Stimulated activated naive CD4-positive, alpha-beta T cell (primary cell): ENCODE measurements around the gene ANKUB1.
A peak's percentile ranks its signal among the peaks of the same experiment; 100 is the strongest.

ENCODE experiments used
- DNase-seq, 6 experiments: peaks; one replicate each; lab custom pipeline; 2025; lab: John Stamatoyannopoulos, UW

ANKUB1 gene

DNA sequence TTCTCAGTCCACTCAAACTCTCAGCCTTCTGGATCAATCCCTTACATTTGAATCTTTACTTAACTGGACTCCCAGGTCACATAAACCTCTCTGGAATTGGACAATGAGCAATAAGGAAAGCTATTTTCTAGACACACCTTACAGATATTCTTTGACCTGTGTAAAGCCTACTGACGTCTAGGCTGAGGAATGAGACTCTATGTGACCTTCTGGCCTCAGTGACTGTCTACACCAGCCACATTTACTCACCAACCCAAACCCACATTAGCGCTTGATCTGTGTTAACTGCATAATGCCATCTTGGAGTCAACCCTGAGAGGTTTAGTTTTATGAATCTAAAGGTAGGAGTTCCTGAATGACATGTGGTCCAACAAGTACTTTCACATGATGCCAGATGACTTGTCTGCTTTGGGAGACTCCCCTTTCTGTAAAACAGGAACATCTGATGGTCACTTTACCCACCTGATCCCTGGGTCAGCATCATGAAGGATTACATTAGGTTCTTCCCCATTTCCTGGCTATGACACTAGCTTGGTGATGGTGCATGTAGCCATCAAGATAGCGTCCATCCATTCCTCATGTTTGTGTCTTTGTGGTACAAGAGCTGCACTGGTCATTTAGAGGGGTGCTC, 28.7 kb downstream of the ANKUB1 start:
- no peak for DNase-seq

DNA sequence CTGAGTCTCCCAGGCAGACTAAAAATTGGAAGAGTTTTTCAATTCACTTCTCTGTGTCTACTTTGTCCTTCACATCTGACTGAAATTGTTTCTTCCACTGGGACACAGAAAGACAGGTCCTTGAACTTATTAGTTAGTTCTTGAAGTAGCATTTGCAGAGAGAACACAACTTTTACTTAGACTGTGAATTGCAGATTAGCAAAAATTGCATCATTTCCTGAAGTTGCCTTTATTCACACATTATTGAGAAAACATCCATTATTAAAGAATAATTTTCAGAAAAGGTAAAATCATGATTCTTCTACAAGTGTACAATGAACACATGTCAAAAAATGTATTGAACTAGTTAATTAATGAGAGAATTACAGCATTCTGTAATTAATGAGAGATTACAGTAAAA, 38.6 kb downstream of the ANKUB1 start:
- no peak for DNase-seq

GRCh38 chr3:149752788-149753136, 39.6 kb downstream of the ANKUB1 start:
- DNase-seq, result no peak

- peak; percentile 36 to 78 (median 52) for DNase-seq
Observed at GRCh38 chr3:149752051-149752787, 40.1 kb downstream of the ANKUB1 start, which contains the start of gene COMMD2. Gene COMMD2 (minus strand): TSS chr3:149752489. CDS start chr3:149752444, 45 bp downstream.

- no peak for DNase-seq
Observed at GRCh38 chr3:149751551-149751950, 40.8 kb downstream of the ANKUB1 start.

DNA sequence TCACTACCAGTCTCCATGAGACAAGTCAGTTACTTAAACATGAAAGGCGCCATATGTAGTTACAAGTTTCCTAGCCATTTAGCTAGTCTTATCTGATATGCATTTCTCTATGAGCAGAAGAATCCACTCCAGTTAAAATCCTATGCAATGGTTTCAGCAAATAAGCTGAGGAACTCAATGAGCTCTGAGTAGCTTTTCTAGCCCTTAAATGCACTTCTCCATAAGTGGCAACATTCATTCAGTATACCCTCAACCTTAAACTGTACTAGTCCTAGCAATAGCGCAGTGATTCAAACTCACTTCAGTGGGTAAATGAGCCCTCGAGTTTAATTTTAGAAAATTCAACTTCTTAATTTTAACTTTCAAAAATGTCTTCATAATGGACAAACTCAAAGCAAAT, 47.7 kb downstream of the ANKUB1 start:
- DNase-seq, result no peak

GRCh38 chr3:149744151-149744550, 48.2 kb downstream of the ANKUB1 start:
- DNase-seq, result no peak

GRCh38 chr3:149739396-149739795, 53.0 kb downstream of the ANKUB1 start:
- DNase-seq, result no peak

GRCh38 chr3:149738876-149739275, 53.5 kb downstream of the ANKUB1 start:
- DNase-seq, result no peak

DNA sequence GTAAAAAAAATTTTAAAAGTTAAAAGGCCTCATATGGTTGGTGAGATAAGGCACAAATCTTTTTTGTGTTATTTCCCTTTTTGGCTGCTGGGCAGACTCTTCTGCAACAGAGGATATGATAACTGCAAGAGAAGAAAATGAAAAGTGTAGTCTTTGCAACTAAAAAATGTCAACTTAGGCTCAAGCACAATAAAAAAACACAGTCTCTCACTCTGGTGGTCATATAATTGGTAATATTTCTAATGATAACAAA, 55.5 kb downstream of the ANKUB1 start:
- no peak for DNase-seq

- no peak for DNase-seq
Observed at GRCh38 chr3:149736175-149736952, 56.0 kb downstream of the ANKUB1 start.

DNA sequence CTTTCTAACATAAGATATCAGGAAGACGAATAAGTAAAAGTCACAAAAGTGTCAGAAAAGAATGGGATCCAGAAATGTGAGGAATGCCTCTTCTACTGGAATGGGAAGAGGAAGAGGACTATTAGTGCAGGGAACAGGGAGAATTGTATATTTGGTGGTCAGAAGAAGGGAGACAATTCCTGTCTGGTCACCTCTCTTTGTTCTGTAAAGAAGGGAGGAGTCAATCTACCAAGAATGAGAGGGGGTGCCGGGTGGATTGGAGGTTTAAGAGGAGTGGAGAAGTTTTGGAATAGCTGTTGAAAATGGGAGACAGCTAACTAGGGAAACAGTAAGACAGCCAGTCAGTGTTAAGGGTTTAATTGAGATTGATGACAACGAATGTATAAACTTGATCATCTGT, 60.1 kb downstream of the ANKUB1 start:
- DNase-seq, result no peak

DNA sequence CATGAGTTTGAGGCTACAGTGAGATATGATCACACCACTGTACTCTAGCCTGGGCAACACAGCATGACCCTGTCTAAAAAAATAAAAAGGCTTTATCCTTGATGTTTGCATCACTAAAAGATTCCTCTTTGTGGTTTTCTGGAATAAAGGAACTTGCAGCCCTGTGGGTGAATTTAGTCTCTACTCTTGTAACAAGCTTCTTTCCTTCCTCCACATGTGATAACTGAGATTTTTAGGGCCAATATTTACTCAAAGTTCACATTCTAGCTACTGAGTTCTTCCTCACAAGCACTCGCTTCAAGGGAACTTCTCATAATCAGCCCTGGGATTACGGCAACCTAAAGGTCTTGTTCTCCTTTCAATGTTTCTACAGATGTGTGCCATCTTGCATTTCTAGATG, 64.7 kb downstream of the ANKUB1 start:
- no peak for DNase-seq

DNA sequence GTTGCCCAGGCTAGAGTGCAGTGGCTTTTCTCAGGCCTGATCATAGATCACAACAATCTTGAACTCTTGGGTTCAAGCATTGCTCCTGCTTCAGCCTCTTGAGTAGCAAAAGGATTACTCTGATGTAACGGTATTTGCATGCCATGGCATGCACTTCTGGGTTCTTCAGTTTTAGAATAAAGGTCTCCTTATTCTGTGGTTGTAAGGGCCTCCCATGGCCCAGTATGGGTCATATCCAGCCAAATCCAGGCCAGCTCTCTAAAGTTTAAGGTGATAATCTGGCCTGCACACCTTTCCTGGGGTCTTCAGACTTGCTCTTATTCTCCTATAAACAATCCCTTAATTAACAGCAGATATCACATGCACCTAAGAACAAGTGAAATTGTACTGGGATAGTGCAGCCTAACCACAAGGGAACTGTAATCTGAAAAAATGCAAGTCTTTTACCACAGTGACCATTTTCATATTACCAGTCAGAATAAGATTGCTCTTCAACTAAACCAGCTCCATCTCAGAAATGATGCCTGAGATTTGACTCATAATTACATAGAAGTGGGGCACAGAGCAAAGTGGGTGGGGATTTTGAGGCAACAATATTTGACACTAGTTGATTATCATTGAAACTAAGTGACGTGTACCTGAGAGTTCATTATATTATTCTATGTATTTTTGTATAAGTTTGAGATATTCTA, 65.5 kb downstream of the ANKUB1 start:
- no peak for DNase-seq

- DNase-seq, result no peak
Observed at GRCh38 chr3:149723781-149724180, 68.6 kb downstream of the ANKUB1 start.

GRCh38 chr3:149720918-149721317, 71.4 kb downstream of the ANKUB1 start:
- no peak for DNase-seq

DNA sequence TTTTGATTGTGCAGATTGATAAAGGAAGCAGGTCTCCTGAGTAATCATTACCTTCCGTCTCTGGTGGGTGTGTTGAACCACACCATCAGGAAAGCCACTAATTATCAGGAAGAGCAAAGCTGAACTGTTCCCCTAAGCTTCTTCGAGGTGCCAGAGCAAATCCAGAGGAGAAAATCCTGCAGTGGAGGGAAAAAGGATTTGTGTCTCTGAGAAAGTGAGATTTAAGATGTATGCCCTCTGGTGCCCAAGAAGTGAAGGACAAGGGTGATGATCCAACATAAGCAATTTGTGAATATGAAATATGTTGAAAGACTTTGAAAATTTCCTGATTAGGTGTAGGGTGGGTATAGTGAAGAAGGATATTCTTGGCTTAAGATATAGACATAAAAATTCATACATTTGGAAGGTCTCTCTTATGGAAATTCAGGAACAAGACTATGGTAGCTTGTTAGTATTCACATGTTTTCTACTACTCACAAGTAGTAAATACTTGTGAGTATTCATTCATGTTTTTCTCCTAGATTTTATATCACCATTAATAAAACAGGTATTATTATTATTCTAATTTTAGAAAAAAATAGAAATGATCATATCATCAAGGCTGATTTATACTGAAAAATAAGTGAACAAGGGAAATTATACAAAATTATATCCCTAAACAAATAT, 74.8 kb downstream of the ANKUB1 start:
- DNase-seq, result peak in 1 of 6 experiments; percentile 9

- no peak for DNase-seq
Observed at GRCh38 chr3:149716984-149717383, 75.4 kb downstream of the ANKUB1 start.

GRCh38 chr3:149715247-149715646, 77.1 kb downstream of the ANKUB1 start:
- no peak for DNase-seq

DNA sequence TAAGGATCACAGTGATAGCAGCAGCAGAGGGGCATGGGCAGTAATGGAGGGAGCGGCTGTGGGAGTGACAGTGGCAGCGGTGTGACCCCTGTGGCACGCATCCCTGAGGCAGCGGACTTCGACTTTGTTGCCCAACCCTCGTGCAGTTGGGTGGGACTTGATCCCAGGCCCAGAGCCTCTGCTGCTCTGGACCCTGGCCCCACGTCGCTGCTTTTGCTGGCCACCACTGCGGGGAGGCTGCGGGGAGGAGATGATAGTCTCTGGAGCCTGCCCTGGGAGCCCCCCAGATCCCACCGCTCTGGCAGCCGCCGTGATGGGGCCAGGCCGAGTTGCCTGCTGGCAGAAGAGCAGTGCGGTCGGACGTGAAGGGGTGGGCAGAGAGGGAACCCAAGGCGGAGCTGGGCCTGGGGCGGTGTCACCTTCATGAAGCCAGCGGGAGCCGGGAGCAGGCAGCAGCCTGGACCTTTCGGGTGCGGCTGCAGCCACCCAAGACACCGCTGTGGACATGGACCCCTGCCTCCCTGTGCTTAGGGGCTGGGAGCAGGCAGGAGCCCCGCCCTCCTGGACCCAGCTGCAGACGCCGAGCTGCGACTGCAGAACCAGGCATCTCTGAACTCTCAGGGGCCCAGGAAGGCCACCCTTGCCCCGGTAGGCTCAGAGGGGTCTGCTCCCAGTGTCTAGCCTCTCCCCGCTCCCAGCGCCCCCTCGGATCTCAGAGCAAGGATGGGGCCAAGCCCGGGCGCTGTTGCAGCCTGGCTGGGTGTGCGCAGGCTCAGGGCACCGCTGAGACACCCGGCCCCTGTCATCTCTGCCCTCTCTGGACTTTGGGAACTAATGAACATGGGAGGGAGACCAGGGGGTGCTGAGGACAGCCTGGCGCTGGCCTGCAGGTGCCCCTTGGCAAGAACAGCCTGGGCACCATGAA, 78.4 kb downstream of the ANKUB1 start:
- DNase-seq, result no peak
